GM21526 (cell line): ENCODE results near the gene CASP1.

Source experiments
- ATAC-seq: cut with Tn5 transposase; IDR thresholded peaks from one replicate; pipeline ENCODE4 v1.9.1; 2021; ENCODE audit warnings: moderate library complexity; ENCODE audit not compliant: unreplicated experiment, low FRiP score

The CASP1 gene

DNA sequence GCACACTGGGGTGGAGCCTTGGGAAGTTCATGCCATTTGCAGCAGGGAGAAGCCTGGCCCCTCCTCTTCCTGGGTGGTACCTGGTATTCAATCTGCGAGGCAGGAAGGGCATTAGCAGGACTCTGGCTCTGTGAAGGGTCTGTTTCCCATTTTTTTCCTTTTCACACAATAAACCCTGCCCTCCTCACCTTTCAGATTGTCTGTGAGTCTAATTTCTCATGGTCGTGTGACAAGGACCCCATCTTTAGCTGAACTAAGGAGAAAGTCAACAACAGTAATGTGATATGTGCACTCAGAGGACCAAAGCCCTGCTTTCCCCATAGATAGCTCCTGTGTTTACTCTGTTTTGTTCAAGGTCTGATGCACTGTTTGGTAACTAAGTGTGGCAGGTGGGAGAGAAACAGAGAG, 39.9 kb downstream of the CASP1 start:
- ATAC-seq, result no peak

- no peak for ATAC-seq
Observed at GRCh38 chr11:104992781-104993180, 42.2 kb downstream of the CASP1 start.

- no peak for ATAC-seq
Observed at GRCh38 chr11:104991994-104992393, 43.0 kb downstream of the CASP1 start.

DNA sequence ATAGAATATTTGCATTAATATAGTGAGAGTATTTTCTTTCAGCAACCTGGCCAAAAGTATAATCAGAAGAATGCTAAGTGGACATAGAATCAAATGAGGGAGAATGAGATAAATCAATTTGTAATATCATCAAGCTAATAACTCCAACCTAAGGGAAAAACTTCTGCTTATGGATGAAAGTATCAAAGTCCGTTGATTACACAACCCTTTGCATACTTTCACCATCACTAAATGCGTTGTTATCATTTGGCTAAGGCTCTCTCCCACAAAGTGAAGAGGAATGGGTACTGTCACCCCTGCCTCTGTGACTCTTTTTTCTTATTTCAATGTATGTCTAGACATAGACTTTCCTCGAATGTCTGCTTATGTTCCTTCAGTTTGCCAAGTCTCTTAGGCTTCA, 50.1 kb downstream of the CASP1 start:
- ATAC-seq, result no peak

- no peak for ATAC-seq
Observed at GRCh38 chr11:104979839-104980238, 55.1 kb downstream of the CASP1 start.
